Hindlimb muscle (tissue), 1 donor: ENCODE results near the gene ENTPD8. TPM values are rescaled to one million over a fixed set of nuclear protein-coding genes. Genes with fewer than 3 reads are reported as not detected.
"Not testable (repeated sequence)": the region's sequence is repeated elsewhere in the genome, so short reads cannot be mapped to it uniquely, and the experiment has no call there.

Source experiments
- DNase-seq: peaks from one replicate; pipeline ENCODE4 v3.0.0-alpha.2; 2013
- polyA plus RNA-seq: library from polyadenylated mRNA; unstranded; fragments of 120-200 nt; gene quantifications from one replicate; pipeline ENCODE4 v1.2.1, GENCODE V29; 2013; ENCODE audit not compliant: insufficient read length

The ENTPD8 gene
- polyA plus RNA-seq, 1 donor: 0.98 TPM

- no peak for DNase-seq
These were observed 17.3 kb upstream of the ENTPD8 start for GRCh38 chr9:137458194-137459151.

DNA sequence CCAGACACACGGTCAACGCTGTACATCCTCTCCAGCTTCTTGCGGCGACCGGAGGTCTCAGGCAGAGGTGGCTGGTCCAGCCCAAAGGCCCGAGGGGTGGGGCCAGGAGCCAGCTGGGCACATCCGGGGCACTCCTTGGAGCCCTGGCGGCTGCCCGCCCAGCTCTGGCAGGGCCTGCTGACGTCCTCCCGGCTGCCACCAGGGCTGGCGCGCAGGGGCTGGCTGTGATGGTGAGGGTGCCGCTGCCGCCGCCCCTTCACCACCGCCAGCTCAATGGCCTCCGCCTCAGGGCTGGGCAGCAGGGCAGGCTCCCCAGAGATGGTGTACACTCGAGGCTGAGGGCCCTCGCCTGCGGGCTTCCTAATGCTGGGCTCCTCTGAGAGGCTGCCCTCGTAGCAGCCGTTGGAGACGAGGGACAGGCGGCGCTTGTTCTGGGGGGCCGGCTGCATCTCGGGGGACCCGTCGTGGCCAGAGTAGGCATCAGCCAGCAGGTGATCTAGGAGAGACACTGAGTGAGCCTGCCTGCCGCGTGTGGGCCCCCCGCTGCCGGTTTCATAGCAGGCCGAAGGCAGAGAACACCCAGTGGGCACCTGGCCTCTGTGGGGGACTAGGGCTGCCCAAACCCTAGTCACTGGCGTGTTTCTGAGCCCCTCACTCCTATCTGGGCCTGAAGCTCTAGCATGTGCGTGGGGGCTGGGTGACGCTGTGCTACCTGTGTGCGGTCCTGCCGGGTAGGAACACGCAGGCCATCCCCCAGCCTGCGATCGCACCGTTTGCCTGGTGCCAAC, 16.4 kb upstream of the ENTPD8 start:
- no peak for DNase-seq

DNA sequence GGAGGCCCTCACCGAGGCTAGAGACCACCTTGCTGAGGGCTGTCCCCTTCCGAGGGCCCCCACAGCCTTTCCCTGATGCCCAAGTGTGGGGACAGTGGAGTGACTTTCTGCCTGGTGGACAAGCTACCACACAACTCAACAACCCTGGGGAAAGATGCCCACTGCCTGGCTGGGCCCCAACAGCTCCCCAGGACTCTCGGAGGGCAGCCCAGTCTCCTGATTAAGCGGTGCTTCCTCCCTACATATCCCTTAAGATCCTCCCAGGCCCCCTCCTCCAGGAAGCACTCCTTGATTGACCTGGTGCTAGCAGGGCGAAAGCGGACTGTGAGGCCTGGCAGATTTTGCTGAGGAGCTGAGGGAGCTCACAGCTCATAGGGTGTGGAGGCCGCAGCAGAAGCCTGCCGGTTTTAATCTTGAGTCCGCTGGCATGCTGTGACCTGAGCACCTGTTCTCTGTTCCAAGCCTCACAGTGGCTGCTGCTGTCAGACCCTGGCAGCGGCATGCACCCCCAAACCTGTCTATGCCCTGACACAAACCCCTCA, 15.8 kb upstream of the ENTPD8 start:
- no peak for DNase-seq

GRCh38 chr9:137456061-137456863, 15.1 kb upstream of the ENTPD8 start:
- no peak for DNase-seq

DNA sequence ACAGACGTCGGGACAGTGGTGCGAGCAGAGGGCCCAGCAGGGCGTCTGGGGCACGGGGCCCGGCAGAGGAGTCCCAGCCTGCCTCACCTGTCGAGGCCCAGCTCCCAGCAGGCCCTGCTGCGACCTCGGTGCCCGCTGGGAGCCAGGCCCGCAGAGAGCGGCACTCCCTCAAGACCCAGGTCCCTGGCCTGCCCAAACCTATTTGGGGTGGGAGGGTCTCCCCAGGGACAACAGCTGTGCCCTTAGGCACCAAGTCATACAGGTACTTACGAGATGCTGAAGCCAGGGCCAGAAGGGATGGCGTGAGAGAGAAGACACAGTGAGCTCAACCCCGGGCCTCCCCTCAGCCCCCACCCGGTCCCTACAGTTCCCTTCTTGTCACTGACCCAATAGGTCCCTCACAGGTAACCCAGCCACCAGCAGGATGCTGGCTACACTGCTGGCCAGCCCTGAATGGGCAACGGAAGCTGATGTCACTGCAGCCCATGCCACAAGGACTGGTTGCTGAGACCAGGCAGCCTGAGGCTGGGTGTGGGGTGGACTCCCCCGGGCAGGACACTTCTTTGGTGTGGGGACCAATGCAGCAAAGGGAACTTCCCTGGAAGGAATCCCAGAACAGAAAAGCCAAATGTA, 14.3 kb upstream of the ENTPD8 start:
- DNase-seq: no peak

DNA sequence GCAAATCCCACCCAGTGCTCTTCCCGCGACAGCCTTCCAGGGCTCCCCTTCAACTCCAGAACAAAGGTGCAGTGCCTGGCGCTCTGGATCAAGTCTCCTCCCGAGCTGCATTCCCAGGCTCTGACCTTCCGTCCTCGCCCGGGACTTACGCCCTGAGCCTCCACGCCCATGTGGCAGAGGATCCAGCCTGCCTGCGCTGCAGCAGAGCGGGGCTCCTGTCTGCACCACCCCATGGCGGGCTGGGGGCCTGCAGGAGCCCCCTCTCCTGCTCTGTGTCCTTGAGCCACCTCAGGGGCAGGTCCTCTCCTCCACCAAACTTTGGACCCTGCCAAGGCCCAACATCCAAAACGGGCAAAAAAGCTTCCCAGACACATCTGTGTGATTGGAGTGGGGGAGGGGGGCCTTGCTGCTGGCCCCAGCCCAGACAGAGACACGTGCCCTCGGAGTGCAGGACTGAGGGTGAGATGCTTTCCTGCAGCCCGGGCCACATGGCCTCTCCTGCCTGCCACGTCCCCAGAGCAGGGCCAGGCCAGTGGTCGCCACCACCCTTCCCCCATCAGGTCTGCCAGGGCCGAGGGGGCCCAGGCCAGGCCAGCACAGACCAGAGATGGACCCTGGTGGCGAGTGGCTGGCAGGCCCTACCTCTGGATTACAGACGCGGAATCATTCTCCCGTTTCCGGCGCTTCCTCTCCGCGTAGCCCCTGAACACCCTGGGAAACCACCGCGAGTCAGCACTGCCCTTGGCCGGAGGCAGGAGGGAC, 13.6 kb upstream of the ENTPD8 start:
- no peak for DNase-seq

GRCh38 chr9:137454145-137454596, 13.0 kb upstream of the ENTPD8 start:
- no peak for DNase-seq

DNA sequence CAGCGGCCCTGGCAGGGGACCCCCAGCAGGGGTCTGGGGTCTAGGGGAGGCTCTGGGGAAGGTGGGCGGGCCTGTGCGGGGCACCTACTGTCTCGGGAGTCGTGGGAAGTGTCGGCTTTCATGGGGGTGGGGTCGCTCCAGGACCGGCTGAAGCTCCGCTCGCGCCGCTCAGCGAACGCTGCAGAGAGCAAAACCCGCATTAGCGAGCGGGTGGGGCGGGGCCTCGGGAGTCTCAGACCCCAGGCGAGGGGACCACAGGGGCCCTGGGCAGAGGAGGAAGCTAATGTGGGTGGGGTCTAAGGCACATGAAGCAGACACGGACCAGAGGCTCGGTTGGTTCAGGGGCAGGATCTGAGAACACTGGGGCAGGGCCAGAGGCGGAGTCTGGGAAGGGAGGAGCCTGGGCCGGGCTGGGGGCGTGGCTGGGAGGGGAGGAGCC, 12.5 kb upstream of the ENTPD8 start:
- no peak for DNase-seq

DNA sequence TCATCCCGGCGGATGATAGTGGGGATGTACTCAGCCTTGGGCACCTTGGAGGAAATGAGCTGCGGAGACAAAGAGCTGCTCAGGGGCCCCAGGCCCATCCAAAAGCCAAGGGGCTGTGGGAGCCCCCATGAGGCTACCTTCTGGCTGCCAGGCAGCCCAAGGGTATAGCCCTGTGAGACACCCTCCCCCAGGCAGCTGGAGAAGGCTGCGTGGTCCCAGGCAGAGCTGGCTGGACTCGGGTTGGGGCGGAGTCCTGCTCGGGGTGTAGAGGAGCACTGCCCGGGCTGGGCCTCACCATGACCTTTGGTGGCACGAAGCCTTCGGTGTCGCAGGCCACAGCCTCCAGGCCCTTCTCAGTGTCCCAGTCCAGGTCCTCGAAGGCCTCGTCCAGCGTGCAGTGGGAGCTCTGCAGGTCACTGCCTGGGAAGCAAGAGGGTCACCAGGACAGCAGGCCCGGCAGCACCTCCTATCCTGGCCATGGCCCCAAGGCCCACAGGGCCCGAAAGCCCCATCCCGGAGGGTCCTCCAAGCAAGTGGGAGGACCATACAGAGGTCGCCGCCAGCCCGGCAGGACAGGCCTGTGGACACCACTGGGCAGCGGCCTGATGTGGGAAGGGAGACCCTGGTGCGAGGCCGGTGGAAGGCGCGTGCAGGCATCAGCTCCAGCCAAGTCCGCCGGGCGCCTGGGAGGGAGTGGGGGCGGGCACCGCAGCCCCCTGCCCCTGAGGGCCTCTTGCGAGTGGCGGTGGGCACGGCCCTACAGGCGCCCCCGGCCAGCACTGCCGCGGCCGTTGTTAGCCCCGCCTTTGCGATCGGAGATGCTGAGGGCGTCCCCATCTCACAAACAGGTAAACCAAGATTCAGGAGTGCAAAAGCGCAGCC, 11.8 kb upstream of the ENTPD8 start:
- DNase-seq: no peak

DNA sequence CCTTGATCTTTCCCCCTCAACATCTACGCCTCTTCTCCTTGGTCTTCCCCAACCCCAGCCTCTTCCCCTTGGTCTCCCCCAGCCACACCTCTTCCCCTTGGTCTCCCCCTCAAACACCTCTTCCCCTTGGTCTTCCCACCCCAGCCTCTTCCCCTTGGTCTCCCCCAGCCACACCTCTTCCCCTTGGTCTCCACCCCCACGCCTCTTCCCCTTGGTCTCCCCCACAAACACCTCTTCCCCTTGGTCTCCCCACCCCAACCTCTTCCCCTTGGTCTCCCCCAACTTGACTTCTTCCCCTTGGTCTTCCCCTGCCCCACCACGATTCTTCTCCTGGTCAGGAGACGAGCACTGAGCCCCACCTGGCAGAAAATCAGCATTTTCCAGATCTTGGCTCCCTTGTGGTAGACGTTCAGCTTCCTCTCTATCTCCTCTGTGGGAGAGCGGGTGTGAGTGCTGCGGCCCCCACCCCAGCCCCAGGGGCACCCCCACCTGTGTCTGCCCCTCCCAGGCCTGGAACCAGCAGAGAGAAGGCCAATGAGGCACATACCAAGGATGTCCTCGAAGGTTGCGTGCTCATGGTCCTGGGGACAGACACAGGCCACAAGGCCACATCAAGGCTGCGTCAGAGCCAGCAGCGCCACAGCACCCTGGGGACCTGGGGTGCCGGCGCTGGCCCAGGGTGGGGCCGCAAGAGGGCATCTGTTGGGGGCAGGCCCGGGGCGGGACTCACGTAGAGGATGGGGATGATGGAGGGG, 11.0 kb upstream of the ENTPD8 start:
- no peak for DNase-seq

DNA sequence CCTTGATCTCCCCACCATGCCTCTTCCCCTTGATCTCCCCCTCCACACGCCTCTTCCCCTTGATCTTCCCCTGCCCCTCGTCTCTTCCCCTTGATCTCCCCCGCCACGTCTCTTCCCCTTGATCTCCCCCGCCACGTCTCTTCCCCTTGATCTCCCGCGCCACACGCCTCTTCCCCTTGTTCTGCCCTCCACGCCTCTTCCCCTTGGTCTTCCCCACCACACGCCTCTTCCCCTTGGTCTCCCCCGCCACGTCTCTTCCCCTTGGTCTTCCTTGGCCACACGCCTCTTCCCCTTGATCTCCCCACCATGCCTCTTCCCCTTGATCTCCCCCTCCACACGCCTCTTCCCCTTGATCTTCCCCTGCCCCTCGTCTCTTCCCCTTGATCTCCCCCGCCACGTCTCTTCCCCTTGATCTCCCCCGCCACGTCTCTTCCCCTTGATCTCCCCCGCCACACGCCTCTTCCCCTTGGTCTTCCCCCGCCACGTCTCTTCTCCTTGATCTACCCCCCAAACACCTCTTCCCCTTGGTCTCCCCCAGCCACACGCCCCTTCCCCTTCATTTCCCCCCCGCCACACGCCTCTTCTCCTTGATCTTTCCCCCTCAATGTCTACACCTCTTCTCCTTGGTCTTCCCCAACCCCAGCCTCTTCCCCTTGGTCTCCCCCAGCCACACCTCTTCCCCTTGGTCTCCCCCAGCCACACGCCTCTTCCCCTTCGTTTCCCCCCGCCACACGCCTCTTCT, 10.3 kb upstream of the ENTPD8 start:
- DNase-seq: not testable (repeated sequence)

GRCh38 chr9:137450539-137451222, 9.5 kb upstream of the ENTPD8 start:
- not testable (repeated sequence) for DNase-seq

GRCh38 chr9:137449931-137450538, 8.9 kb upstream of the ENTPD8 start:
- no peak for DNase-seq

GRCh38 chr9:137449081-137449844, 8.1 kb upstream of the ENTPD8 start:
- no peak for DNase-seq

DNA sequence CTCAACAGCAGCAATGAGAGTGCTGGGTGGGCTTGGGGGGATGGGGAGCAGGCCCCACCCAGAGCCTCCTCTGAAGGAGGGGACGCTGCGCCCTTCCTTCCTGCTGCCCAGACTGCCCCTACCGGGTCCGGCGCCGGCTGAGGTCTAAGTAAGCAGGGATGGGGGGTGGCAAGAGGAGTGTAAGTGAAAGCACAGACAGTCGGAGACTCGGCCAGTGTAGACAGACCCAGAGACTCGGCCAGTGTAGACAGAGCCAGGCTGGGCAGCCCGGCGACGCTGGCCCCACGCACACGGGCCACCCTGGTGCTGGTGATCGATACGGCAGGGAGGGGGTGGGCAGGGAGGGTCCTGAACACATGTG, 7.4 kb upstream of the ENTPD8 start:
- no peak for DNase-seq
